GM12878 (cell line): Measurements from ENCODE around the gene VPS33B.

Experiments used
- CHD2 ChIP-seq: IDR thresholded peaks from 2 replicates; pipeline ENCODE4 v1.6.1; 2011; ENCODE audit warnings: low read depth, low read length, improper control_type of control experiment, borderline replicate concordance
- CTCF ChIP-seq, 3 experiments: IDR thresholded peaks in 2 of 3; conservative IDR thresholded peaks in 1 of 3; 2 replicates each; pipeline ENCODE4 v1.5.1; 2011; ENCODE audit warnings: low read depth in 3 of 3, low read length in 3 of 3, mild to moderate bottlenecking in 3 of 3, control low read depth in 2 of 3, moderate library complexity in 2 of 3, inconsistent platforms in 1 of 3, mixed read lengths in 1 of 3; ENCODE audit not compliant: control insufficient read depth in 2 of 3, insufficient read depth in 1 of 3; ENCODE audit errors: extremely low read depth in 1 of 3
- FOS ChIP-seq: IDR thresholded peaks from 3 replicates; pipeline ENCODE4 v1.6.1; 2011; ENCODE audit warnings: borderline replicate concordance; ENCODE audit not compliant: insufficient read length; ENCODE audit errors: extremely low read depth
- MYC ChIP-seq: IDR thresholded peaks from 2 replicates; pipeline ENCODE4 v1.6.1; 2011; ENCODE audit warnings: mild to moderate bottlenecking, low read length, moderate library complexity, inconsistent platforms; ENCODE audit not compliant: insufficient read depth, insufficient replicate concordance, insufficient read length, severe bottlenecking
- SMARCA5 ChIP-seq: fragments of 450-650 bp; IDR thresholded peaks from 2 replicates; pipeline ENCODE4 v1.6.1; 2017; ENCODE audit warnings: mild to moderate bottlenecking
- SUPT20H ChIP-seq: IDR thresholded peaks from 2 replicates; pipeline ENCODE4 v1.6.1; 2011; ENCODE audit warnings: low read depth, mild to moderate bottlenecking, low read length, moderate library complexity, borderline replicate concordance; ENCODE audit not compliant: control insufficient read depth
- ZNF687 ChIP-seq: fragments of 450-650 bp; IDR thresholded peaks from 2 replicates; pipeline ENCODE4 v1.6.1; 2017; ENCODE audit warnings: mild to moderate bottlenecking, moderate library complexity

DNA sequence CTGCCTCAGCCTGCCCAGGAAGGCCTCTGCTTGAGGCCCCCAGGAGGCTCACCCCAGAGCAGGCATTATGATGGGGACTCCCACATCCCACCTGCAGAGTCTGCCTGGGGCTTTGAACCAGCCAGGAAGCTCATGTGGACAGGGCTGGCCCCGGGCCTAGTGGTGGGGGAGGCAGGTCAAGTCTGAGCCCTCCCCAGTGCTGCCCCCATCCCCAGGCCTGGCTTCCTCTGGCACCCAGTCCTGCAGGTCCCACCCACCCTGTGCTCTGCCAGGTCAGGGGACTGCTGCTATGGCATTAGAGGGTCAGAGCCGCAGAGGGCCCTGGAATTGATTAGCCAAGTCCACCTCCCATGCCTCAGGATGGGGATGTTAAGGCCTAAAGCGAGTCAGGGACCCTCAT is 17.6 kb upstream of the VPS33B start:
- no peak for TF ChIP-seq ZNF687
- no peak for TF ChIP-seq CTCF (IDR thresholded peaks at IDR 0.05 in 2 of 3, conservative IDR thresholded peaks at IDR 0.05 in 1 of 3; ENCODE audit: control insufficient read depth in 2 of 3, extremely low read depth in 1 of 3, insufficient read depth in 1 of 3, low read depth in 3 of 3, low read length in 3 of 3)
- no peak for TF ChIP-seq MYC
- no peak for TF ChIP-seq SMARCA5
- TF ChIP-seq SUPT20H = no peak
- TF ChIP-seq FOS = no peak
- TF ChIP-seq CHD2 = no peak
